Smooth muscle cell (in vitro differentiated cells): ENCODE measurements around the gene NFAM1. TPM values are rescaled to one million over a fixed set of nuclear protein-coding genes. Genes with fewer than 3 reads are reported as not detected.

Source experiments
- DNase-seq: peaks from one replicate; lab custom pipeline; 2025; ENCODE audit not compliant: unreplicated experiment; lab: John Stamatoyannopoulos, UW
- H2AFZ ChIP-seq: fragments of 200-600 bp; sonication (generic); 2 replicates; pipeline ENCODE4 v1.6.0; 2016; ENCODE audit warnings: antibody characterized with exemption, low read depth, mild to moderate bottlenecking
- H3F3A ChIP-seq: fragments of 200-600 bp; sonication (generic); 2 replicates; pipeline ENCODE4 v1.6.0; 2017; ENCODE audit warnings: antibody characterized with exemption, low read depth
- H3K27ac ChIP-seq: fragments of 200-600 bp; sonication (generic); 2 replicates; pipeline ENCODE4 v1.5.1; 2016; ENCODE audit warnings: low read depth, mild to moderate bottlenecking
- H3K27me3 ChIP-seq: fragments of 200-600 bp; sonication (generic); 2 replicates; pipeline ENCODE4 v1.6.1; 2016; ENCODE audit warnings: low read depth, mild to moderate bottlenecking
- H3K36me3 ChIP-seq: fragments of 200-600 bp; sonication (generic); 2 replicates; pipeline ENCODE4 v1.5.1; 2016; ENCODE audit warnings: low read depth
- H3K4me1 ChIP-seq: fragments of 200-600 bp; sonication (generic); 2 replicates; pipeline ENCODE4 v1.5.1; 2016; ENCODE audit warnings: low read depth
- H3K4me2 ChIP-seq: fragments of 200-600 bp; sonication (generic); 2 replicates; pipeline ENCODE4 v1.6.0; 2016; ENCODE audit warnings: mild to moderate bottlenecking
- H3K4me3 ChIP-seq: fragments of 200-600 bp; sonication (generic); 2 replicates; pipeline ENCODE4 v1.5.1; 2016; ENCODE audit warnings: mild to moderate bottlenecking
- H3K79me2 ChIP-seq: fragments of 200-600 bp; sonication (generic); 2 replicates; pipeline ENCODE4 v1.6.0; 2016; ENCODE audit warnings: low read depth, mild to moderate bottlenecking
- H3K9ac ChIP-seq: fragments of 200-600 bp; sonication (generic); 2 replicates; pipeline ENCODE4 v1.6.0; 2016; ENCODE audit warnings: low read depth
- H3K9me3 ChIP-seq: fragments of 200-600 bp; sonication (generic); replicated peaks from 2 replicates; pipeline ENCODE4 v1.5.1; 2016; ENCODE audit warnings: low read depth
- H4K20me1 ChIP-seq: fragments of 200-600 bp; sonication (generic); 2 replicates; pipeline ENCODE4 v1.6.0; 2016; ENCODE audit warnings: low read depth
- CTCF ChIP-seq: fragments of 200-600 bp; sonication (generic); IDR thresholded peaks from 2 replicates; pipeline ENCODE4 v1.5.1; 2017; ENCODE audit warnings: borderline replicate concordance, mild to moderate bottlenecking, antibody characterized with exemption; ENCODE audit not compliant: insufficient read depth, poor library complexity, severe bottlenecking
- WGBS: methylation state at CpG from one replicate; pipeline ENCODE4 v1.1.7; 2016; ENCODE audit warnings: low lambda C conversion rate; 5-methylcytosine and 5-hydroxymethylcytosine counted together
- polyA plus RNA-seq: library from polyadenylated mRNA; unstranded; fragments of >200 nt; fragmentation: Nextera tagmentation; extraction: Ambion mirVana; gene quantifications from 2 replicates; pipeline ENCODE4 v1.2.1, GENCODE V29; 2016
- total RNA-seq: library from RNA; depleted of rRNA; stranded (reverse); fragments of >200 nt; gene quantifications from 2 replicates; pipeline ENCODE4 v1.2.3, GENCODE V29; 2014

NFAM1 gene
- total and polyA plus RNA-seq, 2 experiments from 2014 or later, result not detected

- DNase-seq, result no peak
- H3K27me3 ChIP-seq, result no peaks in the 10 kb centered on the region
- 89% methylated on average over 7 of the region's 7 CpGs for WGBS
- H3F3A ChIP-seq, result no peaks in the 10 kb centered on the region
- peaks cover 7% of the 10 kb centered on the region for H3K4me1 ChIP-seq
- H3K79me2 ChIP-seq, result no peaks in the 10 kb centered on the region
- no peak overlapping the region for H3K4me2 ChIP-seq
- H4K20me1 ChIP-seq, result no peaks in the 10 kb centered on the region
- no peak overlapping the region for H3K9ac ChIP-seq
- no peak overlapping the region for H3K4me3 ChIP-seq
- H3K36me3 ChIP-seq, result no peaks in the 10 kb centered on the region
- no peak for TF ChIP-seq CTCF
- no peaks in the 10 kb centered on the region for H3K9me3 ChIP-seq
- H2AFZ ChIP-seq, result no peak overlapping the region
- no peak overlapping the region for H3K27ac ChIP-seq
Observed at GRCh38 chr22:42356533-42356932, 75.7 kb downstream of the NFAM1 start.

GRCh38 chr22:42353883-42354727, 78.1 kb downstream of the NFAM1 start:
- H4K20me1 ChIP-seq, result no peaks in the 10 kb centered on the region
- H3K4me1 ChIP-seq, result peaks cover 7% of the 10 kb centered on the region
- H2AFZ ChIP-seq, result peak overlapping the region; percentile 66
- H3K79me2 ChIP-seq, result no peaks in the 10 kb centered on the region
- H3K4me3 ChIP-seq, result no peak overlapping the region
- no peak for DNase-seq
- no peak overlapping the region for H3K4me2 ChIP-seq
- no peaks in the 10 kb centered on the region for H3K9me3 ChIP-seq
- no peak overlapping the region for H3K9ac ChIP-seq
- H3F3A ChIP-seq, result no peaks in the 10 kb centered on the region
- no peaks in the 10 kb centered on the region for H3K36me3 ChIP-seq
- no peaks in the 10 kb centered on the region for H3K27me3 ChIP-seq
- H3K27ac ChIP-seq, result no peak overlapping the region
- 56% methylated on average over 10 of the region's 10 CpGs for WGBS
- no peak for TF ChIP-seq CTCF

GRCh38 chr22:42350373-42350772, 81.8 kb downstream of the NFAM1 start:
- 96% methylated on average over 4 of the region's 4 CpGs for WGBS
- no peaks in the 10 kb centered on the region for H3K9me3 ChIP-seq
- no peaks in the 10 kb centered on the region for H3F3A ChIP-seq
- no peak overlapping the region for H3K4me2 ChIP-seq
- no peaks in the 10 kb centered on the region for H4K20me1 ChIP-seq
- H3K4me1 ChIP-seq, result peaks cover 16% of the 10 kb centered on the region
- H3K27me3 ChIP-seq, result no peaks in the 10 kb centered on the region
- no peak overlapping the region for H3K27ac ChIP-seq
- H3K36me3 ChIP-seq, result no peaks in the 10 kb centered on the region
- no peak overlapping the region for H3K9ac ChIP-seq
- H2AFZ ChIP-seq, result no peak overlapping the region
- H3K4me3 ChIP-seq, result no peak overlapping the region
- TF ChIP-seq CTCF, result no peak
- H3K79me2 ChIP-seq, result no peaks in the 10 kb centered on the region
- no peak for DNase-seq

DNA sequence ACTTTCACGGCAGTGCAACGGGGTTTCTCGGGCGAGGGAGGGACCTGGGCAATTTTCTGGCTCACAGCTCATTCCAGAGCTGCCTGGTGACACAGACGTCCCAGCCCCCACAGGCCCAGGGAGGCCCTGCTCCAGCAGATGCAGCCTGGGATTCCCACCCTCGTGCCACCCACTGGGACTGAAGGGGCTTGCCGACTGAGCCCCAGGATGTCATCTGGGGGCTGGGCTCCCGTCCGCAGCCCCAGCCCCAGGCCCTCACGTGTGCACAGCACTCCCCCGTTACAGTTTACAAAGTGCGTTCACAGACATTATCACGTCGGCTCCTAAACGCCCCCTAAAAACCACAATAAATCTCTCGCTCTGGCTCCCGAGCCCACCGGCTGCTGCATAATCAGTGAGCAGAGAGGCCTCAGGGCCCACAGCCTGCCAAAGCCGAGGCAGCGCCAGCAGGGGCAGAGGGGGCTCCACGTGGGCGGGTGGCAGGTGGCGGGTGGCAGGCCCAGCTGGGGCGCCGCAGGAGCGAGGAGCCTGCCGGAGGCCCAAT, 84.8 kb downstream of the NFAM1 start:
- H3K9ac ChIP-seq, result no peak overlapping the region
- TF ChIP-seq CTCF, result no peak
- H3K9me3 ChIP-seq, result no peaks in the 10 kb centered on the region
- H3K4me3 ChIP-seq, result no peak overlapping the region
- H2AFZ ChIP-seq, result peak overlapping the region; percentile 75
- no peaks in the 10 kb centered on the region for H3K36me3 ChIP-seq
- no peaks in the 10 kb centered on the region for H3K27me3 ChIP-seq
- H4K20me1 ChIP-seq, result no peaks in the 10 kb centered on the region
- no peak overlapping the region for H3K27ac ChIP-seq
- H3K4me2 ChIP-seq, result peak overlapping the region; percentile 76
- no peak for DNase-seq
- H3F3A ChIP-seq, result peaks cover 12% of the 10 kb centered on the region
- peaks cover 14% of the 10 kb centered on the region for H3K4me1 ChIP-seq
- no peaks in the 10 kb centered on the region for H3K79me2 ChIP-seq
- WGBS, result 35% methylated on average over 27 of the region's 27 CpGs
